HFF-Myc (cell line): ENCODE results near the gene KCP.

Experiments
- DNase-seq: peaks from one replicate; pipeline ENCODE4 v3.0.0-alpha.2; 2011; ENCODE audit warnings: low read depth; ENCODE audit errors: extremely low read depth
- H3K4me3 ChIP-seq: replicated peaks from 2 replicates; pipeline ENCODE4 v1.5.1; 2011; ENCODE audit warnings: low read depth, mild to moderate bottlenecking, control low read depth, low read length
- TF ChIP-seq, protein P1 (sequence below): IDR thresholded peaks from 2 replicates; pipeline ENCODE4 v1.5.1; 2012; ENCODE audit warnings: mild to moderate bottlenecking, low read depth, low read length, control low read depth; ENCODE audit errors: missing control alignments

Gene KCP

DNA sequence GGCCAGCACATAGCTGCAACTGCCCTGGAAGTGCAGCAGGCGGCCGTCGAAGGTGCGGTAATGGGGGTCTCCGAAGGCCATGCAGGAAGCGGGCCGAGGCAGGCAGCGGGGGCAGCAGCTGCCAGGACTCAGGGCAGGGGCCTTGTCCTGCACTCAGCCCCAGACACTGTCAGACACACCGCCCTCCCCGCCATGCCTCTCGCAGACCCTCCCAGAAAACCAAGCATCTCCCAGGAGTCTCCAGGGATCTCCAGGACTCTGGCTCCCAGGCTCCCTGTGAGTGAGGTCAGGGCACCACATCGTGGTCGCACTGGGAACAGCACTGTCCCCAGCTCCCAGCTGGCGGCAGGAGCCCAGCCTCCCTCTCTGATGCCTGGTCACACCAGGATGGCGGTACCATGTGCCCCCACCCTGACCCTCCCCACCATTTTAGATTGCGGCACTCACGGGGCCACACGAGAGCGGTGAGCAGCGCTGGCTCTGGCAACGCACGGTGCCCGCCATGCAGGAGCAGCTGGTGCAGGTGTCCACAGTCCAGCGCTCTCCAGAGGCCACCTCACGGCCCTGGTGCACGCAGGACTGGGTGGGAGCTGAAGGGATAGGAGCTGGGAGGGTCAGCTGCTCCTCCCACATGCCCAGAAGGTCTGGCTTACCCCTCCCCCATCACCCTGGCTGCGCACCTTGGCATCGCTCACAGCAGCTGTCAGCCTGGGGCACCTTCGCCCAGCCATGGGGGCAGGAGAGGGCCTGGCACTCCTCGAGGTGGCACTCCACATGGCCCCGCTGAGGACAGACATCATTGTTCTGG lies 30.4 kb downstream of the KCP start:
- TF ChIP-seq, protein P1, sequence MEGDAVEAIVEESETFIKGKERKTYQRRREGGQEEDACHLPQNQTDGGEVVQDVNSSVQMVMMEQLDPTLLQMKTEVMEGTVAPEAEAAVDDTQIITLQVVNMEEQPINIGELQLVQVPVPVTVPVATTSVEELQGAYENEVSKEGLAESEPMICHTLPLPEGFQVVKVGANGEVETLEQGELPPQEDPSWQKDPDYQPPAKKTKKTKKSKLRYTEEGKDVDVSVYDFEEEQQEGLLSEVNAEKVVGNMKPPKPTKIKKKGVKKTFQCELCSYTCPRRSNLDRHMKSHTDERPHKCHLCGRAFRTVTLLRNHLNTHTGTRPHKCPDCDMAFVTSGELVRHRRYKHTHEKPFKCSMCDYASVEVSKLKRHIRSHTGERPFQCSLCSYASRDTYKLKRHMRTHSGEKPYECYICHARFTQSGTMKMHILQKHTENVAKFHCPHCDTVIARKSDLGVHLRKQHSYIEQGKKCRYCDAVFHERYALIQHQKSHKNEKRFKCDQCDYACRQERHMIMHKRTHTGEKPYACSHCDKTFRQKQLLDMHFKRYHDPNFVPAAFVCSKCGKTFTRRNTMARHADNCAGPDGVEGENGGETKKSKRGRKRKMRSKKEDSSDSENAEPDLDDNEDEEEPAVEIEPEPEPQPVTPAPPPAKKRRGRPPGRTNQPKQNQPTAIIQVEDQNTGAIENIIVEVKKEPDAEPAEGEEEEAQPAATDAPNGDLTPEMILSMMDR = peak; percentile 67
- DNase-seq = no peak
- no peak overlapping the region for H3K4me3 ChIP-seq

DNA sequence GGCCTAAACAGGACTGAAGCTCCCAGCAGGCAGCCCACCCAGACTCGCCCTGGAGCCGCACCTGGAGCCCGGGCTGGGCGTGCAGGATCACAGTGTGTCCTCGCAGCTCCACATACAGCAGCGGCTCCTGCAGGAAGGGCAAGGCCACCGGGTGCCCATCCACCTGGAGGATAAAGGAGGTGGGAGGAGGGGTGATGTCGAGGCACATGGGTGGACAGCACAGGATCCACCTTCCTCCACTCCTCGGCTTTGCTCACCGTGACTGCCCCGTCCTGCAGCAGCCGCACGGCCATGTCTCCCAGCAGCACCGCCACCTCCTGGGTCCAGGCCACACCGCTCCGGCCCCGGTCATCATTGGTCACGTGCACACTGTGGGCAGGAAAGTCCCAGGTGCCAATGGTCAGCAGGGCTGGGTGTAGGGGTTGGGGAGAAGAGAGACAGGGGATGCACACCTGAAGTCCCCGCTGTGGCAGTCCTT lies 31.0 kb downstream of the KCP start:
- no peak overlapping the region for H3K4me3 ChIP-seq
- TF ChIP-seq, protein P1 = no peak
- no peak for DNase-seq

DNA sequence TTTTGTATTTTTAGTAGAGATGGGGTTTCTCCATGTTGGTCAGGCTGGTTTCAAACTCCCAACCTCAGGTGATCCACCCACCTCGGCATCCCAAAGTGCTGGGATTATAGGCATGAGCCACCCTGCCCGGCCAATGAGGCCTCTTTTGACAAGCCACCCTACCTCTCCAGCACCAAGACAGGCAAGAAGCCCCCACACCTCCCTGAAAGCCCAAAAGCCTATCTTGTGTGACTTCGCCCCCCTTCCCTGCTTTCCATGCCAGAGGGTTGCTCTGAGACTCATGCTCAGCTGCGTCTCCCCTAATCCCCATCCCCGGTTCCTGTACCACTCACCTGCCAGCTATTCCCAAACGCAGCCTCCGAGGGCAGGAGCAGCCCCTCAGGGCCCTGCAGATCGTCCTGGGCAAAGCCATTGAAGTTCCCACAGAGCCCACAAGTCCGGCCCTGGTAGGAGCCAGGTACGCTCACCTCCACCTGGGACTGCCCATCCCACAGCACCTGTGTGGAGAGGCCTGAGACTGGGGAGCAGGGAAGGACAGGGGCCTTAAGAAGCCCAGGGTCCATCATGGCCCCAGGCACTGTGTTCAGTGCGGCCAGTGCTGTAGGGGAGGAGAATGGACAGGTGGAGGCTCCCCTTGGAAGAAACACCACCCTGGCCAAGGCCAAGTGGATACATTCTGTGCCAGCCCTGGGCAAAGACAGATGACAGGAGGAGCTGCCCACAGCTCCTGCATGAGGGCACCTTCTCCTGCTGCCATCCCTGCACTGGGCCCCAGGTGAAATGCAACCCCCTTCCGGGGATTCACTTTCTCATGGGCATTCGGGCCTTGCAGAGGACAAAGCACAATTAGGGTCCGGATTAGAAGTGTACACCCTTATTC lies 32.0 kb downstream of the KCP start:
- TF ChIP-seq, protein P1 = no peak
- H3K4me3 ChIP-seq = no peak overlapping the region
- no peak for DNase-seq

DNA sequence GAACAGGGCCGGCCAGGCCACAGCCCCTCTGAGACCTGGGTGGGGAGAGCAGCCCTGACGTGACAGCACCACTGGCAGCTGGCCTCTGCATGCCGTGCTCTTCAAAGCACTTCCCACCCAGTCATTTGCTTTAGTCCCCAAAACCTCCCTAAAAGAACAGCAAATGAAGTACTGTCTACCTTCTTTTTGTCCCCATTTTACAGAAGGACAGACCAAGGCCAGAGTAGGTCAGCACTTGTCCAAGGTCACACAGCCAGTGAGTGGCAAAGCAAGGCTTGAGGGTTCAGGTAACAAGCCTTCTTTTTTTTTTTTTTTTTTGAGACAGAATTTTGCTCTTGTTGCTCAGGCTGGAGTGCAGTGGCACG lies 32.8 kb downstream of the KCP start:
- H3K4me3 ChIP-seq = no peak overlapping the region
- DNase-seq = no peak
- TF ChIP-seq, protein P1 = no peak

DNA sequence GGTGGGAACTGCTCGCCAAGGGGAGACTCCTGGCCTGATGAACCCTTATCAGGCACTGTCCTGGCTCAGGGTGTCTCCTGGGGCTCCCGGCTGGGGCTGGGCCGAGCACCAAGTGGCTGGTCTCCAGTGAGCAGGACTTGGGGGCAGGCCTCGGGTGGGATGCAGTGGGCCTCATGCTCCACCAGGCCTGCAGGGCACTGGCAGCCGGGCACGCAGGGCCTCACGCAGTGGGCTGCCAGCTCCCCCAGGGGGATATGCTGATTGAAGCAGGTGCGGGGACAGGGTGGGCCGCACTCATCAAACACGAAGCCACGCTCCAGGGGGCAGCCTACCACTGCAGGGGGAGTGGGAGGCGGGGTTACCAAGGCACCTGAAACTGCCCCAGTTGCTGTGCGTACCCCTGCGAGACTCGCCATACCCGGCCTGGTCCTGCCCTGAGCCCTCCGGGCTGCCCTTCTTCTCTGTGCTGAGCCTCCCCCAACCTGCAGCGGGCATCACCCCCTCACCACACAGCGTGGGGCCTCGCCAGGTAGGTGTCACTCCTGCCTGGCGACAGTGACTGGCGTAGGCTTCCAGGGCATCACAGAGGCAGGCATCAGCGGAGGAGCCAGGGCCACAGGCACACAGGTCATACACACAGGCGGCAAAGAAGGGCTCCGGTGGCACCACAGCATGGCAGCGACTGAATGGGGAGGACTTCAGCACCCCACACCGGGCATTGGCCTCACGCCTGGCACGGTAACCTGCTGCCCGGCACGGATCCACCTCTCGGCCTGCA lies 33.3 kb downstream of the KCP start:
- TF ChIP-seq, protein P1 = no peak
- no peak overlapping the region for H3K4me3 ChIP-seq
- no peak for DNase-seq

DNA sequence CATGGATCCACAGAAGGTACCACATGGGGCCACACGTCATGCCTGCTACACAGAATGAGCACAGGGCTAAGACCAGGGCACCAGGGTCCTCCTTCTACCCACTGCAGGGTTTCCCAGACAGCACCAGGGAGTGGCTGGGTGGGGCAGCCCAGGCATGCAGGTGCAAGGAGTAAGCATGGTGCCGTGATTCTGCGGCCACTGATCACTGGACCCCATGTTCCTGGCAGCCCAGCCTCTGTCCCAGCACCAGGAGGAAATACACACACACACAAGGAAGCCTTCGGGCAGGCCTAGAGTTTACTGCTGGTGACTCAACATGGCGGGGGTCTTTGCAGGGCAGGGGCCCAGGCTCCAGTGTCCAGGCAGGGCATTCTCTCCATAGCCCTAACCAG lies 33.9 kb downstream of the KCP start:
- no peak overlapping the region for H3K4me3 ChIP-seq
- TF ChIP-seq, protein P1 = no peak
- no peak for DNase-seq
